MM.1S (cell line): ENCODE results near the gene DPM1.

Source experiments
- DNase-seq: peaks from one replicate; pipeline ENCODE4 v3.0.0-alpha.2; 2015
- H2AFZ ChIP-seq: fragments of 300-600 bp; sonication (generic); 2 replicates; pipeline ENCODE4 v1.6.0; 2016; ENCODE audit warnings: antibody characterized with exemption, low read length
- H3F3A ChIP-seq: fragments of 300-600 bp; sonication (generic); 2 replicates; pipeline ENCODE4 v1.6.1; 2016; ENCODE audit warnings: mild to moderate bottlenecking, antibody characterized with exemption, low read length, moderate library complexity, mixed read lengths; ENCODE audit not compliant: insufficient read depth
- H3K27ac ChIP-seq: fragments of 300-600 bp; sonication (generic); 2 replicates; pipeline ENCODE4 v1.5.1; 2016; ENCODE audit warnings: mild to moderate bottlenecking, low read length
- H3K27me3 ChIP-seq: fragments of 300-600 bp; sonication (generic); replicated peaks from 2 replicates; pipeline ENCODE4 v1.6.0; 2016; ENCODE audit warnings: low read length; ENCODE audit not compliant: insufficient read depth
- H3K36me3 ChIP-seq: fragments of 300-600 bp; sonication (generic); replicated peaks from 2 replicates; pipeline ENCODE4 v1.6.1; 2016; ENCODE audit warnings: mild to moderate bottlenecking, low read length, mixed read lengths; ENCODE audit not compliant: insufficient read depth
- H3K4me1 ChIP-seq: fragments of 300-600 bp; sonication (generic); 2 replicates; pipeline ENCODE4 v1.6.1; 2016; ENCODE audit warnings: low read length, mixed read lengths
- H3K4me2 ChIP-seq: fragments of 300-600 bp; sonication (generic); 2 replicates; pipeline ENCODE4 v1.6.0; 2016; ENCODE audit warnings: low read depth, low read length
- H3K4me3 ChIP-seq: fragments of 300-600 bp; sonication (generic); 2 replicates; pipeline ENCODE4 v1.5.1; 2016; ENCODE audit warnings: low read length, mixed read lengths
- H3K79me2 ChIP-seq: fragments of 300-600 bp; sonication (generic); 2 replicates; pipeline ENCODE4 v1.6.1; 2016; ENCODE audit warnings: mixed run types, low read length, mixed read lengths
- H3K9ac ChIP-seq: fragments of 300-600 bp; sonication (generic); 2 replicates; pipeline ENCODE4 v1.6.1; 2016; ENCODE audit warnings: low read length, mixed read lengths
- H3K9me2 ChIP-seq: fragments of 300-600 bp; sonication (generic); replicated peaks from 2 replicates; pipeline ENCODE4 v1.6.1; 2016; ENCODE audit warnings: mild to moderate bottlenecking, low read length, mixed read lengths; ENCODE audit not compliant: insufficient read depth
- H3K9me3 ChIP-seq: fragments of 300-600 bp; sonication (generic); replicated peaks from 2 replicates; pipeline ENCODE4 v1.6.1; 2016; ENCODE audit warnings: mild to moderate bottlenecking, low read length, mixed read lengths; ENCODE audit not compliant: insufficient read depth
- H4K20me1 ChIP-seq: fragments of 300-600 bp; sonication (generic); 2 replicates; pipeline ENCODE4 v1.6.1; 2016; ENCODE audit warnings: mild to moderate bottlenecking, low read length, moderate library complexity, mixed read lengths; ENCODE audit not compliant: insufficient read depth
- CTCF ChIP-seq: fragments of 300-600 bp; sonication (generic); IDR thresholded peaks from 2 replicates; pipeline ENCODE4 v1.5.1; 2016; ENCODE audit warnings: antibody characterized with exemption, low read length, mixed read lengths
- EZH2 ChIP-seq: fragments of 300-600 bp; sonication (generic); optimal IDR thresholded peaks from 2 replicates; pipeline ENCODE3; 2017; ENCODE audit warnings: low read depth, mild to moderate bottlenecking, antibody characterized with exemption, low read length, mixed read lengths
- EZH2phosphoT487 ChIP-seq: fragments of 300-600 bp; sonication (generic); IDR thresholded peaks from 2 replicates; pipeline ENCODE4 v1.6.1; 2018; ENCODE audit warnings: antibody characterized with exemption, low read length

Gene DPM1

GRCh38 chr20:50893620-50894019, 64.7 kb downstream of the DPM1 start:
- H3K9me2 ChIP-seq: no peaks in the 10 kb centered on the region
- no peak overlapping the region for H3K4me3 ChIP-seq
- peaks cover 42% of the 10 kb centered on the region for H3K36me3 ChIP-seq
- H2AFZ ChIP-seq: no peak overlapping the region
- H4K20me1 ChIP-seq: no peaks in the 10 kb centered on the region
- no peak for DNase-seq
- no peak overlapping the region for H3K27ac ChIP-seq
- H3F3A ChIP-seq: no peaks in the 10 kb centered on the region
- H3K9me3 ChIP-seq: no peaks in the 10 kb centered on the region
- TF ChIP-seq EZH2phosphoT487 (no peak), CTCF (no peak), EZH2 (no peak)
- no peak overlapping the region for H3K4me2 ChIP-seq
- no peaks in the 10 kb centered on the region for H3K27me3 ChIP-seq
- H3K9ac ChIP-seq: no peak overlapping the region
- no peaks in the 10 kb centered on the region for H3K4me1 ChIP-seq
- H3K79me2 ChIP-seq: peaks cover 17% of the 10 kb centered on the region

- Histone ChIP-seq H3K36me3 (peaks cover 39% of the 10 kb centered on the region), H2AFZ (no peak overlapping the region), H3K79me2 (peaks cover 5% of the 10 kb centered on the region), H3K27ac (no peak overlapping the region), H3K9me3 (no peaks in the 10 kb centered on the region), H3K4me3 (no peak overlapping the region), H3K9me2 (no peaks in the 10 kb centered on the region), H3K4me2 (no peak overlapping the region), H4K20me1 (no peaks in the 10 kb centered on the region), H3K4me1 (no peaks in the 10 kb centered on the region), H3K9ac (no peak overlapping the region), H3F3A (no peaks in the 10 kb centered on the region), H3K27me3 (no peaks in the 10 kb centered on the region)
- no peak for DNase-seq
- TF ChIP-seq EZH2phosphoT487: no peak
Measured at GRCh38 chr20:50892394-50892793, 65.9 kb downstream of the DPM1 start.

- Histone ChIP-seq H3F3A (no peaks in the 10 kb centered on the region), H3K79me2 (peaks cover 3% of the 10 kb centered on the region; the same call in 1 of the 2 replicates), H2AFZ (no peak overlapping the region), H3K4me2 (no peak overlapping the region), H3K27ac (no peak overlapping the region), H4K20me1 (no peaks in the 10 kb centered on the region), H3K36me3 (peaks cover 39% of the 10 kb centered on the region), H3K9me3 (no peaks in the 10 kb centered on the region), H3K9me2 (no peaks in the 10 kb centered on the region), H3K4me3 (no peak overlapping the region), H3K4me1 (no peaks in the 10 kb centered on the region), H3K27me3 (no peaks in the 10 kb centered on the region), H3K9ac (no peak overlapping the region)
- no peak for DNase-seq
- TF ChIP-seq EZH2phosphoT487 (no peak), CTCF (no peak), EZH2 (no peak)
Measured at GRCh38 chr20:50891138-50891537, 67.2 kb downstream of the DPM1 start.

GRCh38 chr20:50887576-50887975, 70.8 kb downstream of the DPM1 start:
- H3K27ac ChIP-seq: no peak overlapping the region
- H3F3A ChIP-seq: no peaks in the 10 kb centered on the region; the same call in 1 of the 2 replicates
- peaks cover 22% of the 10 kb centered on the region for H3K36me3 ChIP-seq

More at GRCh38 chr20:50887576-50887975, 70.8 kb downstream of the DPM1 start:
- Histone ChIP-seq H3K4me1 (no peaks in the 10 kb centered on the region), H4K20me1 (no peaks in the 10 kb centered on the region), H3K79me2 (0 out of 2 replicates have a peak, but pooled peaks cover 3% of the 10 kb centered on the region), H2AFZ (no peak overlapping the region), H3K27me3 (no peaks in the 10 kb centered on the region), H3K4me3 (no peak overlapping the region), H3K9me3 (no peaks in the 10 kb centered on the region), H3K9me2 (no peaks in the 10 kb centered on the region), H3K9ac (no peak overlapping the region), H3K4me2 (no peak overlapping the region)
- DNase-seq: no peak
- no peak for TF ChIP-seq EZH2phosphoT487
- no peak for TF ChIP-seq EZH2
- no peak for TF ChIP-seq CTCF
